Astrocyte (in vitro differentiated cells and primary cell): ENCODE measurements around the gene MARCHF10.

Experiments used
- CTCF ChIP-seq: IDR thresholded peaks from 2 replicates; pipeline ENCODE4 v1.5.1; 2011; ENCODE audit warnings: low read depth, mild to moderate bottlenecking, inconsistent platforms, low read length, moderate library complexity; ENCODE audit not compliant: insufficient read depth
- EZH2 ChIP-seq: IDR thresholded peaks from 2 replicates; pipeline ENCODE4 v1.6.1; 2012; ENCODE audit warnings: mild to moderate bottlenecking, low read length, inconsistent platforms; ENCODE audit not compliant: insufficient read depth

- TF ChIP-seq EZH2: no peak
- no peak for TF ChIP-seq CTCF
These were observed 104.8 kb downstream of the MARCHF10 start for GRCh38 chr17:62703261-62703775.
